Kidney epithelial cell (primary cell): Measurements from ENCODE around the gene MT1B. TPM values are rescaled to one million over a fixed set of nuclear protein-coding genes. Genes with fewer than 3 reads are reported as not detected.
"Not testable (repeated sequence)": the region's sequence is repeated elsewhere in the genome, so short reads cannot be mapped to it uniquely, and the experiment has no call there.

Experiments
- DNase-seq: peaks from one replicate; pipeline ENCODE4 v3.0.0-alpha.2; 2010; ENCODE audit warnings: low read depth
- H3K27me3 ChIP-seq: 2 replicates; pipeline ENCODE4 v1.6.0; 2011; ENCODE audit warnings: low read length; ENCODE audit not compliant: control insufficient read depth, insufficient read depth
- H3K36me3 ChIP-seq: 2 replicates; pipeline ENCODE4 v1.5.1; 2011; ENCODE audit warnings: low read length; ENCODE audit not compliant: control insufficient read depth, insufficient read depth
- H3K4me3 ChIP-seq: 2 replicates; pipeline ENCODE4 v1.5.1; 2011; ENCODE audit warnings: low read depth, mild to moderate bottlenecking, control low read depth, low read length
- total RNA-seq: library from RNA; depleted of rRNA; stranded (reverse); fragments of >200 nt; gene quantifications from 2 replicates; pipeline ENCODE4 v1.2.3, GENCODE V29; 2015
- TF ChIP-seq, protein P1 (sequence below): IDR thresholded peaks from 2 replicates; pipeline ENCODE4 v1.5.1; 2011; ENCODE audit warnings: mild to moderate bottlenecking, moderate library complexity, low read length, control low read depth, inconsistent platforms; ENCODE audit not compliant: insufficient read depth, poor library complexity, severe bottlenecking

The MT1B gene
- total RNA-seq, 1 donor from 2014 or later, result not detected

DNA sequence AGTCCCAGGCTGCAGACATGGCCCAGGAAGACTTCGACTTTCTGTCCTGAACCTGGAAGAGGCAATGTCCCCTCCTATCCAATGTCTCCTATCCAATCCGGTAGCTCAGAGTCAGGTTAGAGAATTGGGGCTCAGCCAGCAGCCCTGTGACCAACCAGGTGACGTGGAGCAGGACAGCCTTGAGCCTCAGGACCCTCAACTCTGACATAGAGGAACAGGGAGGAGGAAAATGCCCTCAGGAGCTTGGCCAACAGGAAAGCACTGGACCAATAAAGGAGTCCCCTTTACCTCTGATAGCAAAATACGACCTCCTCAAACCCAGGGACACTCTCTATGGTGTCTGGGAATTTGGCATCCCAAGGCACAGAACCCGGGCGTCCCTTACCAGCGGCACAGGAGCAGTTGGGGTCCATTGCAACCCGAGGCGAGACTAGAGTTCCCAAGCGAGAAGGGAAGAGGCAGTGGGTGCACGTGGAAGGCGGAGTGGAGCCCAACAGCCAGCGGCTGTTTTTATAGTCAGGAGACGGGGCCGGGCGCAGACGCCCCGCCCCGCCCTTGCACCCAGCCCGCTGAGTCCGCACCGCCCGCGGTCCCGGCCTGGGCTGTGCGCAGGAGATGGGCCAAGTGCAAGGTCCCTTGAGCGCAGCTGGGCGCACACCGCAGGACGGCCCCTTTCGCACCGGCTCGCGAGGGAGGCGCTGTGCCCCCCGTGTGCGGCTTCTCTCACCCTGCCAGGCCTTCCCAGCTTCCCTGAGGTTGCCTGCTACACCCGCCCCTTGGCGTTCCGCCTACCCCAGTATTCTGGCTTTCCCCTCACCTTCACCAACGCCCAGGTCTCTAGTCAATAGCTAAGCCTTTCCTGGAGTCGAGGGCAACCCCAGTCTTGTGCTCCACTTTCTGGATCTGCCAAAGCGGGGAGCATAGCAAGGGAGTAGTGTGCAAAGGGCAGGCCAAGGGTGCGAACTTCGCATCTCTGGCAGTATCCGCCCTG lies 16.2 kb downstream of the MT1B start, which contains the start of gene MT1G:
MT1G (minus strand) TSS at position 485 of the 991 bp plus-strand sequence; CDS start at position 413, 72 bp downstream.
- H3K4me3 ChIP-seq, result no peak within 1 kb of the TSS
- DNase-seq, result no peak
- peaks cover 52% of the 10 kb centered on the region for H3K27me3 ChIP-seq
- TF ChIP-seq, protein P1, sequence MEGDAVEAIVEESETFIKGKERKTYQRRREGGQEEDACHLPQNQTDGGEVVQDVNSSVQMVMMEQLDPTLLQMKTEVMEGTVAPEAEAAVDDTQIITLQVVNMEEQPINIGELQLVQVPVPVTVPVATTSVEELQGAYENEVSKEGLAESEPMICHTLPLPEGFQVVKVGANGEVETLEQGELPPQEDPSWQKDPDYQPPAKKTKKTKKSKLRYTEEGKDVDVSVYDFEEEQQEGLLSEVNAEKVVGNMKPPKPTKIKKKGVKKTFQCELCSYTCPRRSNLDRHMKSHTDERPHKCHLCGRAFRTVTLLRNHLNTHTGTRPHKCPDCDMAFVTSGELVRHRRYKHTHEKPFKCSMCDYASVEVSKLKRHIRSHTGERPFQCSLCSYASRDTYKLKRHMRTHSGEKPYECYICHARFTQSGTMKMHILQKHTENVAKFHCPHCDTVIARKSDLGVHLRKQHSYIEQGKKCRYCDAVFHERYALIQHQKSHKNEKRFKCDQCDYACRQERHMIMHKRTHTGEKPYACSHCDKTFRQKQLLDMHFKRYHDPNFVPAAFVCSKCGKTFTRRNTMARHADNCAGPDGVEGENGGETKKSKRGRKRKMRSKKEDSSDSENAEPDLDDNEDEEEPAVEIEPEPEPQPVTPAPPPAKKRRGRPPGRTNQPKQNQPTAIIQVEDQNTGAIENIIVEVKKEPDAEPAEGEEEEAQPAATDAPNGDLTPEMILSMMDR, result no peak
- no peaks in the 10 kb centered on the region for H3K36me3 ChIP-seq

DNA sequence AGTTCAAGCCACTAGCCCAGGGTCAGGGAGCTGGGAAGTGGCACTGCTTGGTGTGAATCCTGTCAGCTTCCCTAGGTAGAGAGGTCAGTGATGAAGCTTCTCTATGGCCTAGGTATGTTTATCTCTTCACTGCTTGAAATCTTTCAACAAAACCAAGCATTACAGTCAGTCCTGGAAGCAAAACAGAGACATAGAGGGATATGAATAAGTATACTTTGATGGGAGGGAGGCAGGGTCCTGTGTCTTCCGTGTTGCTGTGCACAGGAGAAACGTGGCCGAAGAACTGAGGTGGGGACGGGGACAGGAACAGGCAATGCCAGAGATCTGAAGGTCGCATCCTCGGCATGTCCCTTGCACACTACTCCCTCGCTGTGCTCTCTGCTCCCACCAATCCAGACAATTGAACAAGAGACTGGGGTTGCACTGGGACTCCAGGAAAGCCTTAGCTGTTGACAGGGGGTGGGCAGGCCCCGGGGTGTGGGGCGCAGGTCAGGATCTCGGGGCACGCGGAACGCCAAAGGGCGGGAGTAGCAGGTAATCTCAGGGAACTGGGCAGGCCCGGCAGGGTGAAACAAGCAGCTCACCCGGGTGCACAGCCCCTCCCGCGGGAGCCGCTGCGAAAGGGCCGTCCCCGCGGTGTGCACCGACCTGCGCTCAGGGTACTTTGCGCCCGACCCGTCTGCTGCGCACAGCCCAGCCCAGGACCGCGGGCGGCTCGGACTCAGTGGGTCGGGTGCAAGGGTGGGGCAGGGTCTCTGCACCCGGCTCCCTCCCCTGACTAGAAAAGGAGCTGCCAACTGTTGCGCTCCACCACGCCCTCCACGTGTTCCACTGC lies 17.5 kb downstream of the MT1B start, which contains the start of gene MT1H:
MT1H (plus strand) TSS at position 810 of the 835 bp plus-strand sequence. CDS start 71 bp downstream, outside the sequence.
- no peaks in the 10 kb centered on the region for H3K36me3 ChIP-seq
- peaks cover 46% of the 10 kb centered on the region for H3K27me3 ChIP-seq
- H3K4me3 ChIP-seq, result no peak within 1 kb of the TSS
- TF ChIP-seq, protein P1, result no peak
- no peak for DNase-seq

DNA sequence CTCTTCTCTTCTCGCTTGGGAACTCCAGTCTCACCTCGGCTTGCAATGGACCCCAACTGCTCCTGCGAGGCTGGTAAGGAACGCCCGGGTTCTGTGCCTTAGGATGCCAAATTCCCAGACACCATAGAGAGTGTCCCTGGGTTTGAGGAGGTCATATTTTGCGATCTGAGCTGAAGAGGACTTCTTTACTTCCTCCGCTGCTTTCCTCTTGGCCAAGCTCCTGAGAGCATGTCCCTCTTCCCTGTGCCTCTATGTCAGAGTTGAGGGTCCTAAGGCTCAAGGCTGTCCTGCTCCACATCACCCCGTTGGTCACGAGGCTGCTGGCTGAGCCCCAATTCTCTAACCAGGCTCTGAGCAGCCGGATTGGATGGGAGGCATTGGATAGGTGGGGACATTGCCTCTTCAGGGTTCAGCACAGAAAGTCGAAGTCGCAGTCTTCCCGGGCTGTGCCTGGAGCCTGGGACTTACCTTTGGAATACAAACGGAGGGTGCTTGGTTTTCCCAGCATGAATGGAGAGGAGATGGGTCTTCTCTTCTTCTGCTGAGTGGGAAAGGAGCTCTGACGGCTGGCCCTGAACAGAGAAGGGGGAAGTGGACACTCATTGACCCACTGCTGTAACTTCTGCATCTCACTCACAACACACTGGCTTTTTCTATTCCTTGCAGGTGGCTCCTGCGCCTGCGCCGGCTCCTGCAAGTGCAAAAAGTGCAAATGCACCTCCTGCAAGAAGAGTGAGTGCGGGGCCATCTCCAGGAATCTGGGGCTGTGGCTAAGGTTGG lies 18.3 kb downstream of the MT1B start:
- Histone ChIP-seq H3K4me3 (no peak overlapping the region), H3K27me3 (peaks cover 43% of the 10 kb centered on the region), H3K36me3 (no peaks in the 10 kb centered on the region)
- TF ChIP-seq, protein P1, result no peak
- no peak for DNase-seq

DNA sequence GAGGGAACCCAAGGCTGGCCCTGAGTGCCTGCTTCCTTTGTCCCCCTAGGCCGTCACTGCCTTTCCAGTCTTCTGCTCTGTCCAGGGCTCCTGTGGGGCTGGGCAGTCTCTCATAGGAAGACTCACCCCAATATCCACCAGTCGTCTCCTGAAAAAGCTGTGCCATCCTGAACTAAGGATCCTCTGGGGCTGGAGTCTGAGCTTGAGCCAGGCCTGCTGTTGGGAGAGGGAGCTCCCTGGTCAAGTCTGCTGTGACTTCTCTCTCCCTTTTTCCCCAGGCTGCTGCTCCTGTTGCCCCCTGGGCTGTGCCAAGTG lies 18.9 kb downstream of the MT1B start:
- peaks cover 45% of the 10 kb centered on the region for H3K27me3 ChIP-seq
- no peak overlapping the region for H3K4me3 ChIP-seq
- TF ChIP-seq, protein P1, result no peak
- no peak for DNase-seq
- no peaks in the 10 kb centered on the region for H3K36me3 ChIP-seq

GRCh38 chr16:56671691-56672090 lies 20.0 kb downstream of the MT1B start:
- H3K36me3 ChIP-seq, DNase-seq, H3K4me3 ChIP-seq: not testable (repeated sequence)
- H3K27me3 ChIP-seq, result peaks cover 50% of the 10 kb centered on the region

DNA sequence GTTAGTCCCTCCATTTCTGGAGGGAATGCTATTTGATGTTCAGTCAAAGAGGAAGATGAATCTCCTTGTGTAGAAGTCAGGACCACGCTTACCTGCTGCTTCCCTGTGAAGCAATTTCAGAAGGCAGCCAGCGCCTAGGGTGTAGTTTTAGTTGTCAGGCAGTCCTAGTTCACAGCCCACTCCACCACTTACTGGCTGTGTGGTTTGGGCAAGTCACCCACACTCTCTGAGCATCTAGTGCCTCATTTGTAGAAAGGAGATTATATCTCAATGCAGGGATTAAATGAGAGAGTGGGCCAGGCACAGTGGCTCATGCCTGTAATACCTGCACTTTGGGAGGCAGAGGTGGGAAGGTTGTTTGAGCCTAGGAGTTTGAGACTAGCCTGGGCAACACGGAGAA lies 20.5 kb downstream of the MT1B start:
- peaks cover 50% of the 10 kb centered on the region for H3K27me3 ChIP-seq
- not testable (repeated sequence) for H3K36me3 ChIP-seq, H3K4me3 ChIP-seq, DNase-seq
